Thyroid gland (tissue), 4 donors: Measurements from ENCODE around the gene SAA4.

Experiments used
- POLR2A ChIP-seq, 2 donors: fragments of 450-650 bp; IDR thresholded peaks; one replicate each; pipeline ENCODE4 v1.6.1; 2017; ENCODE audit warnings: antibody characterized with exemption in 2 of 2, mild to moderate bottlenecking in 2 of 2, moderate library complexity in 1 of 2
- TF ChIP-seq, protein P1 (sequence below), 6 experiments: fragments of 200-600 bp in 3 of 6; fragments of 450-650 bp in 3 of 6; sonication (generic) in 3 of 6; IDR thresholded peaks; one replicate each; pipeline ENCODE4 v1.5.1; 2016 to 2019; ENCODE audit warnings: antibody characterized with exemption in 6 of 6, mild to moderate bottlenecking in 2 of 6, inconsistent platforms in 1 of 6, moderate library complexity in 1 of 6

DNA sequence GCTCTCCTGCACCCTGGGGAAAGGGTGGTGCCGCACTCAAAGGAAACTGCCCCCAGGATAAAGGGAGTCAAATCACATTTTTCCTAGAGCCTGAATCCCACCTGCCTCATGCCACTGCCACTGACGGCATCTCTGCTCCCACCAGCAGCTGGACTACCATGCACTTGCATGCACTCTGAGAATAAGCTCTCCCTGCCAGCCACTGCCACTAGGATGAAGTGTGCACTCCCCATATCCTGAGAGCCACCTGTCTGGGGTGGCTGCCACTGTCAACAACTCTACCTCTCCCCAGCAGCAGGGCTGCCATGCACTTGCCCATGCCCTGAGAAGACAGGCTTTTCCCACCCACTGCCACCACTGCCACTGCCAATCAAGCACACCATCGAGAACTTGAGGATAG, 32.4 kb downstream of the SAA4 start:
- no peak for TF ChIP-seq POLR2A (IDR thresholded peaks at IDR 0.05)
- TF ChIP-seq, protein P1, sequence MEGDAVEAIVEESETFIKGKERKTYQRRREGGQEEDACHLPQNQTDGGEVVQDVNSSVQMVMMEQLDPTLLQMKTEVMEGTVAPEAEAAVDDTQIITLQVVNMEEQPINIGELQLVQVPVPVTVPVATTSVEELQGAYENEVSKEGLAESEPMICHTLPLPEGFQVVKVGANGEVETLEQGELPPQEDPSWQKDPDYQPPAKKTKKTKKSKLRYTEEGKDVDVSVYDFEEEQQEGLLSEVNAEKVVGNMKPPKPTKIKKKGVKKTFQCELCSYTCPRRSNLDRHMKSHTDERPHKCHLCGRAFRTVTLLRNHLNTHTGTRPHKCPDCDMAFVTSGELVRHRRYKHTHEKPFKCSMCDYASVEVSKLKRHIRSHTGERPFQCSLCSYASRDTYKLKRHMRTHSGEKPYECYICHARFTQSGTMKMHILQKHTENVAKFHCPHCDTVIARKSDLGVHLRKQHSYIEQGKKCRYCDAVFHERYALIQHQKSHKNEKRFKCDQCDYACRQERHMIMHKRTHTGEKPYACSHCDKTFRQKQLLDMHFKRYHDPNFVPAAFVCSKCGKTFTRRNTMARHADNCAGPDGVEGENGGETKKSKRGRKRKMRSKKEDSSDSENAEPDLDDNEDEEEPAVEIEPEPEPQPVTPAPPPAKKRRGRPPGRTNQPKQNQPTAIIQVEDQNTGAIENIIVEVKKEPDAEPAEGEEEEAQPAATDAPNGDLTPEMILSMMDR (IDR thresholded peaks at IDR 0.05), result no peak
